NCI-H2227 (cell line): ENCODE results near the gene OTOL1.

Experiments used
- DNase-seq: peaks from one replicate; lab custom pipeline; 2025; ENCODE audit not compliant: unreplicated experiment; lab: John Stamatoyannopoulos, UW

Gene OTOL1

GRCh38 chr3:161531930-161532329, 35.3 kb downstream of the OTOL1 start:
- no peak for DNase-seq

DNA sequence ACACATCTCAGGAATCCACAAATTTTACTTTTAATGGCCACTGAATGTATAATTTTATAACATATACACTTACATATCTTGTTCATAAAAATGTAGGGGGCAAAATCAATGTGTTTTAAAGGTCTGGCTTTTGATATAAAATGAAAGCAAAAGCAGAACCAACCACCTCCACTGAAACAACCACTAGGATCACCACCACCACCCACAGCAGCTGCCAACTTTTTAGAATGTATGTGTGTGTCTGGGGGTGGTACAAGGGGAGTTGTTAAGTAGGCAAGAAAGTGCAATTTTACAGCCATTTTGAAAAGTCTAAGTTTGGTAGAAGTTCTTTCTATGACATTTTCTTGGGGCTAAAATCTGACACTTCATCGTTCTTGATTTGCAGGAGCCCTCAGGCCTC, 44.0 kb downstream of the OTOL1 start:
- no peak for DNase-seq

- DNase-seq, result no peak
Measured at GRCh38 chr3:161545824-161546223, 49.2 kb downstream of the OTOL1 start.

DNA sequence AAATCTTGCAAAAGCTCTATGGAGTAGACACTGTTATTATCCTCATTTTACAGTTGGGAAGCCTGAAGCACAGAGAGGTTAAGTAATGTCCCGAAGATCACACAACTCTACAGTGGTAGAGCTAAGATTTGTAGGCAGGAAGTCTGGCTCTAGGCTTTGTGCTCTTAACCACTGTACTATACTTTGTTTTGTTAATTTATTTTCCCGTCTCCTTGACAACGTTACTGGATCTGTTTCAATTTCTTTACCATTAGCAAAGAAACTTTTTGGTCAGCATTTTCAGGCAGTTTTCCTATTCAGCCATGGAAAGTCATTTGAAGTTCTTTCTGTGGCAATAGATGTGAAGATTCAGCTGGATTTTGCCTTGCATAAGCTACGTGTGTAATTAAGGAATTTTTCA, 51.7 kb downstream of the OTOL1 start:
- DNase-seq, result no peak

- no peak for DNase-seq
Measured at GRCh38 chr3:161549261-161549660, 52.7 kb downstream of the OTOL1 start.

DNA sequence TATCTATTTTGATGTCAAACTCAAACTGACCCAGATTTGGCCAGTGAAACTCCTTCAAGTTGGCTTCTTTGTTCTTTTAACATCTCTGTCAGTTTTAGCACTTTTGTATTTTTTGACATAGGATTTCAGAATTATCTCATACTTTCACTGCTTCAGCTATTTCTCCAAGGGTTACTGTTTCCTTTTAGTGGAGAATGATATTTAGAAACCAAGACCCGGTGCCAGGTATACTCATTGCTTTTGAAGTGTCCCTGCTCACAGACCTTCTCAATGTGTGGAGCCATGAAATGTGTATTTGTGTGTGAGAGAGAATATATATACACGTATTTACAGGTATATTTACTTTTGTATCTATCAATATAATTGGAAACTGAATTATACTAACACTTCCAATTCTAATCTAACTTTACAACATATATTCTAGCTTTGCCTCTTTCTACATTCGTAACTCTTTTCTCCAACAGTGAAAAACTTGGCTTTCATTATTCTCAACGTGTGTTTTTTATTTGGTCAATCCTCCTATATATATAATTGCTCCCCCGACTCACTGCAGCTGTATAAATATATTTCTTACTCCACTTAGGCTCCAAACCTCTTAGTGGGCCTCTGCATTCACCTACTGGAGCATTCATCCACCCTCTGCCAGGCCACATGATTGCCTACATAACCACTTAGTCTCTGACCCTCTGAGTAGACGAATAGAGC, 54.0 kb downstream of the OTOL1 start:
- no peak for DNase-seq

DNA sequence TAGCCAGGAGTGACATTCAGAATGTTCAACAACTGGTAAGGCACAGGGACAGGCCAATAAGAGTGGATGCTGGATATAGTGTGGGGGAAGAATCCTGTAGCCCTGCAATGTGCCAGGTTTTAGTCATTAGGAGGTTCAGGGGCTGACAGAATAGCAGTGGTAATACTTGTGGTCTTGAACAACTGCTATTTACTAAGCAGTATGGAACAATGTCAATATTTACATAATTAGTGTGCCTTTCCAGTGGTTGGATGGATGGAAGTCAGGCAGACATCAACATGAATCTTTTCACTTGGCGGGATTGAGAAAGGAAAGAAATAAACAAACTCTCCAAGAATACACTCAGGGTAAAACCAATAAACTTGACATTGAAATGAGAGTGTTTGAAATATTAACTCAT, 55.1 kb downstream of the OTOL1 start:
- no peak for DNase-seq

DNA sequence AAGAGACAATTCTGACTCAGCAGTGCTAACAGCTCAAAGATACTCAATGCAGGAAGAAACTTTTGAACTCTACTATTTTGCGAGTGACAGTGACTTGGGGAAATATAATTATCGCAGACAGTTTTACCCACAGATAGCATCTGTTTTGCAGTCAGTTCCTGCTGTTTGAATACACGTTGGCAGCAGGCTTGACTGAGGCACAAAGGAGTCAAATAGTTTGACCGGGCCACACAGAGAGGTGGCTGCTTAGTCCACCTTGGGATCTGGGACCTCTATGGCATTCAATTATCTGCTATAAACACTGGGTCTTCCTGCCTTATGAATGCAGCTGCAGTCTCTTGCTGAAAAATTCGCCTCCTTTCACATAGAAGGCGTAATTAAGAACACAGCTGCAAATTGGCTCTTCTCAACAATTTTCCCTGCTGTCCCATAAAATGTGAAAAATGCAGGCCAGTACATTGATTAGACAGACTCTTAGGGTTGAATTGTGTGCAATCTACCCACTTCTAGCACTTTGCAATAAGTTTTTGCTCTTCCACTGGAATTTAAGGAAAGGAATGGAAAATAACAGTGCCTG, 56.5 kb downstream of the OTOL1 start:
- no peak for DNase-seq
